PFSK-1 (cell line): ENCODE data around the gene RAB19.

Experiments
- FOXP2 ChIP-seq: optimal IDR thresholded peaks from 2 replicates; pipeline ENCODE3; 2011; ENCODE audit warnings: borderline replicate concordance, control low read depth, inconsistent platforms; ENCODE audit not compliant: insufficient read depth; ENCODE audit errors: extremely low read length, extremely low read depth
- POLR2AphosphoS5 ChIP-seq: IDR thresholded peaks from 2 replicates; pipeline ENCODE4 v1.6.1; 2012; ENCODE audit warnings: low read depth, mild to moderate bottlenecking, control low read depth, low read length, moderate library complexity
- REST ChIP-seq, 2 experiments: IDR thresholded peaks; 2 replicates each; pipeline versions ENCODE4 v1.6.1 to v1.8.0; 2011 to 2012; ENCODE audit warnings: low read depth in 2 of 2, low read length in 2 of 2, control low read depth in 1 of 2, inconsistent platforms in 1 of 2, mild to moderate bottlenecking in 1 of 2, moderate library complexity in 1 of 2; ENCODE audit not compliant: insufficient read depth in 1 of 2
- SIN3A ChIP-seq: IDR thresholded peaks from 2 replicates; pipeline ENCODE4 v1.6.1; 2012; ENCODE audit warnings: mild to moderate bottlenecking, low read length, moderate library complexity, borderline replicate concordance; ENCODE audit not compliant: insufficient read depth
- TAF1 ChIP-seq: IDR thresholded peaks from 2 replicates; pipeline ENCODE4 v1.6.1; 2012; ENCODE audit warnings: low read length, control low read depth, borderline replicate concordance; ENCODE audit not compliant: insufficient read depth

The RAB19 gene

DNA sequence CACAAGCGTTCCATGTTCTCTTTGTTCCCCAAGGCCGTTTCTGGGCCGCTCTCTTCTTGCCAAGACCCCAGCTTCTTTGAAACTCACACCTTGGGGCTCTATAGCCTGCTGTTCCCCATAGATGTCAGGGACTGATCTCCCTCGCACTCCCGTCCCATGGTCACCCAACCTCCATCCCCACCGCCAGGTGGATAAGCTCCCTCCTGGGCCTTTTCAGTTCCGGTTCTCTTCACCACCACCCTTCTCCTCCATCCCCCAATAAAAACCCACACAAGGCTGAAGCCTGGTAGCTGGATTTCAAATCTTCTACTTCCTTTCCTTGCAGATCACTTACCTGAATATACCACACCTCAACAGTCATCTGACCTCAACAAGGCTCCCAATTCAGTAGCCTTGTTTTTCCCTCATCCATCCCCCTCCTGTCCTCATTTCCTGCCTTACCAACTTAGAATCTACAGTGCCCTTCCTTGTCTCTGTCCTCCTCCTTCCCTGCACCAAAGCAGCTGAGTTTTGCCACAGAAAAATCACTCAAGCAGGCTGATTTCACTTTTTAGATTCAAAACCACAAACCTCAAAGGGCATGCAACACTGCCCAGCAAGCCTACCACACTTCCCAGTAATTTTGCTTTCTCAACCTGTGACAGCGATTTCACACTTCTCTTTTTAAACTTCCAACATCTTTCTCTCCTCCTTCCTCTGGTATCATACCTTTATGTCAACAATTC lies 13.2 kb upstream of the RAB19 start:
- TF ChIP-seq SIN3A (no peak), TAF1 (no peak), POLR2AphosphoS5 (no peak), REST (IDR thresholded peaks at IDR 0.05; ENCODE audit: insufficient read depth in 1 of 2, low read depth in 2 of 2, low read length in 2 of 2) (no peak), FOXP2 (no peak)

DNA sequence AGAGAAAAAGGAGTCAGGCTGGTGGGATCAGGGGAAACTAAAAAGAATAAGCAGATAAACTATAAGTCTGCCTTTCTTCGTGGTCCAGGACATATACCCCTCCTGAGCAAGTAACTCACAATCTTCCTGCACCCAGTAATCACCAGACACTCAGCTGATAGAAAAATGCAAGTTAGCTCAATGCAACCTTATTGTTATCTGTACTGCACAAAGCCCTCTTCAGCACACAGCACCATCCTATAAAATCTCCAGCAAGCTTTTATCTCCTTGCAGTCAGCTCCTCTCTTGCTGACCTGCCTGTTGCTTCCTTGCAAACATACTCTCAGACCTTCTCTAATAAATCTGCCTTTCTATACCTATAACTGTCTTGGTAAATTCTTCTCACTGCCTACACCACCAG lies 12.2 kb upstream of the RAB19 start:
- TF ChIP-seq POLR2AphosphoS5 (no peak), TAF1 (no peak), FOXP2 (no peak), REST (IDR thresholded peaks at IDR 0.05; ENCODE audit: insufficient read depth in 1 of 2, low read depth in 2 of 2, low read length in 2 of 2) (no peak)

GRCh38 chr7:140393756-140394306 lies 10.0 kb upstream of the RAB19 start:
- TF ChIP-seq TAF1 (no peak), SIN3A (no peak), POLR2AphosphoS5 (no peak), FOXP2 (no peak), REST (IDR thresholded peaks at IDR 0.05; ENCODE audit: insufficient read depth in 1 of 2, low read depth in 2 of 2, low read length in 2 of 2) (no peak)

GRCh38 chr7:140397784-140398750 lies 5.8 kb upstream of the RAB19 start, which contains the start of gene SLC37A3:
TSS of gene SLC37A3 (minus strand) at chr7:140398530. CDS start at chr7:140382526, 16,004 bp downstream.
- TF ChIP-seq SIN3A (peak; percentile 32; the same call in 1 of the 2 replicates), TAF1 (no peak), REST (IDR thresholded peaks at IDR 0.05; ENCODE audit: insufficient read depth in 1 of 2, low read depth in 2 of 2, low read length in 2 of 2) (no peak), POLR2AphosphoS5 (peak; percentile 81), FOXP2 (peak; percentile 94)
